HG02610 (cell line): ENCODE measurements around the gene RGL1.
A peak's percentile ranks its signal among the peaks of the same experiment; 100 is the strongest.

ENCODE experiments used
- ATAC-seq: cut with Tn5 transposase; IDR thresholded peaks from one replicate; pipeline ENCODE4 v1.9.1; 2021; ENCODE audit warnings: mild to moderate bottlenecking, moderate library complexity; ENCODE audit not compliant: unreplicated experiment

Gene RGL1

GRCh38 chr1:183885142-183885735 lies 80.3 kb downstream of the RGL1 start:
- ATAC-seq: no peak

GRCh38 chr1:183886083-183886828 lies 81.3 kb downstream of the RGL1 start:
- no peak for ATAC-seq

GRCh38 chr1:183886853-183887252 lies 81.9 kb downstream of the RGL1 start:
- ATAC-seq: no peak

- ATAC-seq: no peak
These were observed 83.2 kb downstream of the RGL1 start for GRCh38 chr1:183887826-183888819.

- no peak for ATAC-seq
These were observed 84.2 kb downstream of the RGL1 start for GRCh38 chr1:183889095-183889494.

- ATAC-seq: peak; percentile 76
These were observed 86.4 kb downstream of the RGL1 start for GRCh38 chr1:183891158-183891856.

- no peak for ATAC-seq
These were observed 87.5 kb downstream of the RGL1 start for GRCh38 chr1:183892351-183892793.

GRCh38 chr1:183893561-183894289 lies 88.8 kb downstream of the RGL1 start:
- ATAC-seq: no peak

- no peak for ATAC-seq
These were observed 89.3 kb downstream of the RGL1 start for GRCh38 chr1:183894290-183894565.

- no peak for ATAC-seq
These were observed 91.6 kb downstream of the RGL1 start for GRCh38 chr1:183896466-183897048.

- peak; percentile 4 for ATAC-seq
These were observed 93.1 kb downstream of the RGL1 start for GRCh38 chr1:183898001-183898396.

- no peak for ATAC-seq
These were observed 93.7 kb downstream of the RGL1 start for GRCh38 chr1:183898610-183899009.

- peak; percentile 53 for ATAC-seq
These were observed 96.9 kb downstream of the RGL1 start for GRCh38 chr1:183901748-183902330.

GRCh38 chr1:183903101-183903500 lies 98.2 kb downstream of the RGL1 start:
- peak; percentile 40 for ATAC-seq

GRCh38 chr1:183905508-183906113 lies 100.7 kb downstream of the RGL1 start:
- ATAC-seq: no peak

- ATAC-seq: no peak
These were observed 102.2 kb downstream of the RGL1 start for GRCh38 chr1:183907070-183907469.

- ATAC-seq: no peak
These were observed 103.2 kb downstream of the RGL1 start for GRCh38 chr1:183908079-183908478.

- no peak for ATAC-seq
These were observed 104.8 kb downstream of the RGL1 start for GRCh38 chr1:183909672-183910071.

GRCh38 chr1:183910845-183911244 lies 105.9 kb downstream of the RGL1 start:
- no peak for ATAC-seq
